GM12878 (cell line): ENCODE measurements around the gene LIMS2. TPM values are rescaled to one million over a fixed set of nuclear protein-coding genes. Genes with fewer than 3 reads are reported as not detected.

Experiments used
- ATAC-seq: fragments of 200-7000 bp; cut with Tn5 transposase; 3 replicates; pipeline ENCODE4 v1.9.1; 2020; ENCODE audit warnings: mild to moderate bottlenecking, moderate library complexity
- BruUV-seq: library from RNA; stranded (reverse); fragments of 400-500 nt; replicated peaks from 2 replicates; lab custom pipeline; 2021; lab: Mats Ljungman, UMichigan
- CTCF ChIA-PET: fragments of 300-600 bp; sonication (Branson Sonifier 250); formaldehyde crosslinking; extraction: SDS; loops from one replicate; lab custom pipeline; 2021; ENCODE audit warnings: inconsistent platforms; lab: Yijun Ruan, JAX
- POLR2A ChIA-PET: fragments of 350-600 bp; formaldehyde crosslinking; extraction: SDS; loops from one replicate; lab custom pipeline; 2021; ENCODE audit warnings: inconsistent platforms; lab: Charles Lee
- RAD21 ChIA-PET: fragments of 300-600 bp; sonication (Branson Sonifier 250); formaldehyde crosslinking; loops from one replicate; lab custom pipeline; 2023; ENCODE audit warnings: antibody characterized with exemption; ENCODE audit not compliant: unreplicated experiment; lab: Charles Lee
- SMC1A ChIA-PET: fragments of 300-600 bp; sonication (Branson Sonifier 250); formaldehyde crosslinking; loops from one replicate; lab custom pipeline; 2023; ENCODE audit not compliant: unreplicated experiment, uncharacterized antibody; lab: Charles Lee
- DNase-seq: peaks from one replicate; pipeline ENCODE4 v3.0.0-alpha.2; 2011; ENCODE audit warnings: low read depth, low spot score
- FAIRE-seq: peaks from 3 replicates; lab custom pipeline; 2011; peaks lifted over from hg19 to GRCh38; lab: Jason Lieb, UNC
- H2AFZ ChIP-seq: 2 replicates; pipeline ENCODE4 v1.6.0; 2011; ENCODE audit warnings: low read depth, low read length, control low read depth; ENCODE audit not compliant: control insufficient read depth
- H3K27ac ChIP-seq: 2 replicates; pipeline ENCODE4 v1.5.1; 2011; ENCODE audit warnings: control low read depth; ENCODE audit not compliant: control insufficient read depth, insufficient read depth
- H3K27me3 ChIP-seq, 2 experiments: replicated peaks in 1 of 2; 2 replicates each; pipeline versions ENCODE4 v1.6.0 to v1.6.1; 2011; ENCODE audit warnings: low read length in 1 of 2; ENCODE audit not compliant: control insufficient read depth in 2 of 2, insufficient read depth in 2 of 2
- H3K36me3 ChIP-seq, 2 experiments: 2 replicates each; pipeline ENCODE4 v1.5.1; 2011; ENCODE audit warnings: low read length in 1 of 2; ENCODE audit not compliant: control insufficient read depth in 2 of 2, insufficient read depth in 2 of 2
- H3K4me1 ChIP-seq: 2 replicates; pipeline ENCODE4 v1.6.1; 2011; ENCODE audit warnings: mild to moderate bottlenecking, low read length, moderate library complexity, mixed read lengths; ENCODE audit not compliant: control insufficient read depth, insufficient read depth
- H3K4me2 ChIP-seq: 2 replicates; pipeline ENCODE4 v1.6.0; 2011; ENCODE audit warnings: control low read depth; ENCODE audit not compliant: control insufficient read depth, insufficient read depth
- H3K4me3 ChIP-seq: fragments of 200-600 bp; sonication (generic); 2 replicates; pipeline ENCODE4 v1.5.1; 2016
- H3K79me2 ChIP-seq: 2 replicates; pipeline ENCODE4 v1.6.0; 2011; ENCODE audit warnings: low read length; ENCODE audit not compliant: control insufficient read depth, insufficient read depth
- H3K9ac ChIP-seq: 2 replicates; pipeline ENCODE4 v1.8.0; 2011; ENCODE audit warnings: low read length, control low read depth, mixed read lengths; ENCODE audit not compliant: control insufficient read depth, insufficient read depth
- H3K9me3 ChIP-seq: replicated peaks from 3 replicates; pipeline ENCODE4 v1.5.1; 2011; ENCODE audit warnings: mild to moderate bottlenecking, low read length; ENCODE audit not compliant: control insufficient read depth, insufficient read depth
- H4K20me1 ChIP-seq: 2 replicates; pipeline ENCODE4 v1.6.0; 2011; ENCODE audit not compliant: control insufficient read depth, insufficient read depth
- EP300 ChIP-seq, 2 experiments: fragments of 150-350 bp in 1 of 2; IDR thresholded peaks; 2 replicates each; pipeline ENCODE4 v1.6.1; 2011 to 2012; ENCODE audit warnings: low read depth in 2 of 2, low read length in 2 of 2, borderline replicate concordance in 1 of 2, improper control_type of control experiment in 1 of 2, inconsistent platforms in 1 of 2; ENCODE audit not compliant: control insufficient read depth in 1 of 2
- HCFC1 ChIP-seq: fragments of 150-350 bp; IDR thresholded peaks from 2 replicates; pipeline ENCODE4 v1.6.1; 2014; ENCODE audit warnings: low read length
- HDGF ChIP-seq: fragments of 450-650 bp; IDR thresholded peaks from 2 replicates; pipeline ENCODE4 v1.6.1; 2016; ENCODE audit warnings: antibody characterized with exemption
- IKZF2 ChIP-seq, 2 experiments: fragments of 450-650 bp; IDR thresholded peaks; 2 replicates each; pipeline ENCODE4 v1.6.1; 2017; ENCODE audit warnings: mild to moderate bottlenecking in 2 of 2, moderate library complexity in 2 of 2
- IRF4 ChIP-seq: IDR thresholded peaks from 2 replicates; pipeline ENCODE4 v1.6.1; 2011; ENCODE audit warnings: low read depth, low read length
- KAT2A ChIP-seq: conservative IDR thresholded peaks from 2 replicates; pipeline ENCODE4 v1.6.1; 2011; ENCODE audit warnings: low read depth, low read length; ENCODE audit not compliant: control insufficient read depth
- NBN ChIP-seq: fragments of 450-650 bp; IDR thresholded peaks from 2 replicates; pipeline ENCODE4 v1.6.1; 2016
- NR2F1 ChIP-seq: fragments of 450-650 bp; conservative IDR thresholded peaks from 2 replicates; pipeline ENCODE4 v1.6.1; 2017; ENCODE audit warnings: mild to moderate bottlenecking
- POLR2A ChIP-seq: IDR thresholded peaks from 2 replicates; pipeline ENCODE4 v1.6.1; 2011; ENCODE audit warnings: low read depth, mild to moderate bottlenecking, low read length
- POLR2AphosphoS2 ChIP-seq: IDR thresholded peaks from 2 replicates; pipeline ENCODE4 v1.6.1; 2011; ENCODE audit warnings: low read depth, mild to moderate bottlenecking, low read length, improper control_type of control experiment, moderate library complexity
- POLR2AphosphoS5 ChIP-seq: IDR thresholded peaks from 2 replicates; pipeline ENCODE4 v1.6.1; 2011; ENCODE audit warnings: mild to moderate bottlenecking, low read length, inconsistent platforms
- RUNX3 ChIP-seq: IDR thresholded peaks from 2 replicates; pipeline ENCODE4 v1.6.1; 2012; ENCODE audit warnings: low read length, inconsistent platforms
- SMAD5 ChIP-seq: IDR thresholded peaks from 2 replicates; pipeline ENCODE4 v1.6.1; 2016; ENCODE audit warnings: antibody characterized with exemption, low read depth
- SMARCA5 ChIP-seq: fragments of 450-650 bp; IDR thresholded peaks from 2 replicates; pipeline ENCODE4 v1.6.1; 2017; ENCODE audit warnings: mild to moderate bottlenecking
- TBL1XR1 ChIP-seq: IDR thresholded peaks from 2 replicates; pipeline ENCODE4 v1.6.1; 2012; ENCODE audit warnings: low read depth, low read length, improper control_type of control experiment
- ZBED1 ChIP-seq: IDR thresholded peaks from 2 replicates; pipeline ENCODE4 v1.6.1; 2016; ENCODE audit warnings: borderline replicate concordance
- ZNF217 ChIP-seq: fragments of 450-650 bp; IDR thresholded peaks from 2 replicates; pipeline ENCODE4 v1.6.1; 2017; ENCODE audit warnings: antibody characterized with exemption, mild to moderate bottlenecking
- ZNF274 ChIP-seq: IDR thresholded peaks from one replicate; pipeline ENCODE4 v1.8.0; 2011; ENCODE audit not compliant: insufficient read length, insufficient read depth
- WGBS: methylation state at CpG from one replicate; pipeline ENCODE4 v1.1.6; 2016; ENCODE audit warnings: low lambda C conversion rate; ENCODE audit not compliant: insufficient replicate concordance, insufficient coverage; ENCODE audit errors: missing lambda C conversion rate; 5-methylcytosine and 5-hydroxymethylcytosine counted together
- in situ Hi-C: fragments of 300-500 bp; cut with MboI; formaldehyde crosslinking; loops from 9 replicates; pipeline ENCODE4 v1.14.3; 2018; ENCODE audit warnings: mixed read lengths
- intact Hi-C: fragments of 100-400 bp; cut with micrococcal nuclease; formaldehyde crosslinking; loops from one replicate; pipeline ENCODE4 v1.14.2; 2022; ENCODE audit not compliant: unreplicated experiment
- polyA plus RNA-seq, 11 experiments: library from polyadenylated mRNA; depleted of rRNA in 4 of 11; unstranded in 6 of 11; stranded (reverse) in 5 of 11; fragments of >200 nt; fragmentation: Nextera tagmentation in 4 of 11; fragmentation: Illumina TruSeq in 1 of 11; extraction: Ambion mirVana in 4 of 11; extraction: Trizol in 1 of 11; gene quantifications; 1 replicate in 1 of 11; 2 replicates in 10 of 11; pipeline versions ENCODE4 v1.2.1 to v1.2.3, GENCODE V29; 2011 to 2016; ENCODE audit warnings: inconsistent platforms in 2 of 11, missing spikeins in 2 of 11, low read depth in 1 of 11
- total RNA-seq, 4 experiments: library from RNA; depleted of rRNA in 3 of 4; stranded (reverse); fragments of >200 nt in 3 of 4; fragmentation: Illumina TruSeq in 1 of 4; extraction: Trizol in 1 of 4; gene quantifications; 2 replicates each; pipeline versions ENCODE4 v1.2.1 to v1.2.3, GENCODE V29; 2013 to 2021
- TF ChIP-seq, protein P1 (sequence below), 3 experiments: IDR thresholded peaks in 2 of 3; conservative IDR thresholded peaks in 1 of 3; 2 replicates each; pipeline ENCODE4 v1.5.1; 2011; ENCODE audit warnings: low read depth in 3 of 3, low read length in 3 of 3, mild to moderate bottlenecking in 3 of 3, control low read depth in 2 of 3, moderate library complexity in 2 of 3, inconsistent platforms in 1 of 3, mixed read lengths in 1 of 3; ENCODE audit not compliant: control insufficient read depth in 2 of 3, insufficient read depth in 1 of 3; ENCODE audit errors: extremely low read depth in 1 of 3

LIMS2 gene
- total and polyA plus RNA-seq, 10 of the 15 experiments (the other 5 are each of a cell fraction or from before 2014, with no cell fraction given) = 0.06 to 0.81 (median 0.16) TPM; not detected in 2

- H4K20me1 ChIP-seq = no peaks in the 10 kb centered on the region
- no peak overlapping the region for H2AFZ ChIP-seq
- H3K79me2 ChIP-seq = no peaks in the 10 kb centered on the region
- ChIA-PET SMC1A (interaction anchor here (1.6 kb wide), 1 partner anchor 29 kb away, joined by 3 read pairs; no protein-coding TSS in a partner anchor), RAD21 (no interaction called here), POLR2A (no interaction called here), CTCF (no interaction called here)
- in situ Hi-C loops (no loop called here), intact Hi-C loops (no loop called here)
- no TSS peak for BruUV-seq
- no peaks in the 10 kb centered on the region for H3K9me3 ChIP-seq
- WGBS = 31% methylated on average over 14 of the region's 16 CpGs
- no peaks in the 10 kb centered on the region for H3K27me3 ChIP-seq
- no peak overlapping the region for H3K9ac ChIP-seq
- TF ChIP-seq ZNF274 (no peak), RUNX3 (no peak), POLR2A (peak; percentile 51; the same call in 1 of the 2 replicates)
- FAIRE-seq = no peak
- ATAC-seq = peak; percentile 50
- no peak overlapping the region for H3K4me3 ChIP-seq
- H3K27ac ChIP-seq = no peak overlapping the region
- no peak for DNase-seq
- H3K36me3 ChIP-seq = no peaks in the 10 kb centered on the region
- H3K4me2 ChIP-seq = no peak overlapping the region
- no peaks in the 10 kb centered on the region for H3K4me1 ChIP-seq
Observed at GRCh38 chr2:127619877-127620705, 55.2 kb downstream of the LIMS2 start.

DNA sequence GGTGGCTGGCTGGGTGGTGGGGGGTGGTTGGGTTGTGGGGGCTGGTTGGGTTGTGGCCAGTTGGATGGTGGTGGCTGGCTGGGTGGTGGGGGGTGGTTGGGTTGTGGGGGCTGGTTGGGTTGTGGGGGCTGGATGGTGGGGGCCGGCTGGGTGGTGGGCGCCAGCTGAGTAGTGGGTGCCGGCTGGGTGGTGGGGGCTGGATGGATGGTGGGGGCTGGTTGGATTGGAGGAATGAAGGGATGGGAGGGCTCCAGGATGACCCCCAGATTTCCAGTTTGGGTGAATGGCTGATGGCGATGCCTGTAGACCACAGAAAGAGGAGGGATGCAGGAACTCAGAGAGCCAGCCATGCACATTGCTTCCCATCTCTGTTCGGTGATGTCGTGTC is 56.1 kb downstream of the LIMS2 start:
- RAD21 ChIA-PET = interaction anchor here (0.7 kb wide), 1 partner anchor 1064 kb away, joined by 3 read pairs; no protein-coding TSS in a partner anchor
- Histone ChIP-seq H3K36me3 (no peaks in the 10 kb centered on the region), H3K9ac (no peak overlapping the region), H3K27me3 (no peaks in the 10 kb centered on the region; a peak in 1 of 4 replicates), H2AFZ (no peak overlapping the region), H3K79me2 (no peaks in the 10 kb centered on the region), H3K4me2 (no peak overlapping the region), H3K9me3 (no peaks in the 10 kb centered on the region; the same call in 2 of the 3 replicates), H4K20me1 (no peaks in the 10 kb centered on the region), H3K4me3 (no peak overlapping the region), H3K27ac (no peak overlapping the region), H3K4me1 (no peaks in the 10 kb centered on the region)
- SMC1A ChIA-PET = no interaction called here
- intact Hi-C loops (no loop called here), in situ Hi-C loops (no loop called here)
- 86% methylated on average over 3 of the region's 6 CpGs for WGBS
- FAIRE-seq = no peak
- POLR2A ChIA-PET = no interaction called here
- no TSS peak for BruUV-seq
- ATAC-seq = no peak
- no peak for DNase-seq
- CTCF ChIA-PET = no interaction called here
- TF ChIP-seq TBL1XR1 (no peak), NR2F1 (no peak), ZBED1 (no peak), POLR2AphosphoS5 (no peak), ZNF217 (no peak), KAT2A (no peak), SMAD5 (no peak), POLR2AphosphoS2 (no peak), IRF4 (no peak), SMARCA5 (no peak), NBN (no peak), HDGF (no peak), HCFC1 (no peak), IKZF2 (IDR thresholded peaks at IDR 0.05) (no peak), EP300 (IDR thresholded peaks at IDR 0.05; ENCODE audit: borderline replicate concordance in 1 of 2, control insufficient read depth in 1 of 2, low read depth in 2 of 2, low read length in 2 of 2) (no peak)
- TF ChIP-seq, protein P1, sequence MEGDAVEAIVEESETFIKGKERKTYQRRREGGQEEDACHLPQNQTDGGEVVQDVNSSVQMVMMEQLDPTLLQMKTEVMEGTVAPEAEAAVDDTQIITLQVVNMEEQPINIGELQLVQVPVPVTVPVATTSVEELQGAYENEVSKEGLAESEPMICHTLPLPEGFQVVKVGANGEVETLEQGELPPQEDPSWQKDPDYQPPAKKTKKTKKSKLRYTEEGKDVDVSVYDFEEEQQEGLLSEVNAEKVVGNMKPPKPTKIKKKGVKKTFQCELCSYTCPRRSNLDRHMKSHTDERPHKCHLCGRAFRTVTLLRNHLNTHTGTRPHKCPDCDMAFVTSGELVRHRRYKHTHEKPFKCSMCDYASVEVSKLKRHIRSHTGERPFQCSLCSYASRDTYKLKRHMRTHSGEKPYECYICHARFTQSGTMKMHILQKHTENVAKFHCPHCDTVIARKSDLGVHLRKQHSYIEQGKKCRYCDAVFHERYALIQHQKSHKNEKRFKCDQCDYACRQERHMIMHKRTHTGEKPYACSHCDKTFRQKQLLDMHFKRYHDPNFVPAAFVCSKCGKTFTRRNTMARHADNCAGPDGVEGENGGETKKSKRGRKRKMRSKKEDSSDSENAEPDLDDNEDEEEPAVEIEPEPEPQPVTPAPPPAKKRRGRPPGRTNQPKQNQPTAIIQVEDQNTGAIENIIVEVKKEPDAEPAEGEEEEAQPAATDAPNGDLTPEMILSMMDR (IDR thresholded peaks at IDR 0.05 in 2 of 3, conservative IDR thresholded peaks at IDR 0.05 in 1 of 3; ENCODE audit: control insufficient read depth in 2 of 3, extremely low read depth in 1 of 3, insufficient read depth in 1 of 3, low read depth in 3 of 3, low read length in 3 of 3) = no peak
